HCT116 (cell line): ENCODE data around the gene RGS7.

Experiments
- CTCF ChIP-seq, 3 experiments: fragments of 200-600 bp in 1 of 3; sonication (generic) in 1 of 3; IDR thresholded peaks in 2 of 3; conservative IDR thresholded peaks in 1 of 3; 2 replicates each; pipeline ENCODE4 v1.5.1; 2012 to 2017; ENCODE audit warnings: low read depth in 2 of 3, low read length in 2 of 3, antibody characterized with exemption in 1 of 3, borderline replicate concordance in 1 of 3, control low read depth in 1 of 3, mild to moderate bottlenecking in 1 of 3, mixed read lengths in 1 of 3, mixed run types in 1 of 3, moderate library complexity in 1 of 3; ENCODE audit not compliant: insufficient read depth in 1 of 3
- ELF1 ChIP-seq: IDR thresholded peaks from 2 replicates; pipeline ENCODE4 v1.6.1; 2012; ENCODE audit warnings: low read depth, borderline replicate concordance
- EZH2 ChIP-seq: fragments of 200-600 bp; sonication (generic); IDR thresholded peaks from 2 replicates; pipeline ENCODE4 v1.6.1; 2017; ENCODE audit warnings: antibody characterized with exemption, mixed run types
- FOSL1 ChIP-seq: IDR thresholded peaks from 2 replicates; pipeline ENCODE4 v1.6.1; 2012; ENCODE audit warnings: low read depth
- JUND ChIP-seq: IDR thresholded peaks from 2 replicates; pipeline ENCODE4 v1.6.1; 2012
- MAX ChIP-seq: IDR thresholded peaks from 2 replicates; pipeline ENCODE4 v1.6.1; 2012
- POLR2A ChIP-seq: IDR thresholded peaks from 2 replicates; pipeline ENCODE4 v1.7.0; 2011; ENCODE audit warnings: borderline replicate concordance; ENCODE audit not compliant: insufficient read depth, insufficient read length; ENCODE audit errors: extremely low read depth
- POLR2AphosphoS5 ChIP-seq: IDR thresholded peaks from 2 replicates; pipeline ENCODE4 v1.6.1; 2011; ENCODE audit warnings: mild to moderate bottlenecking, low read depth, low read length, moderate library complexity
- RAD21 ChIP-seq: IDR thresholded peaks from 2 replicates; pipeline ENCODE4 v1.6.1; 2012; ENCODE audit warnings: low read depth, mild to moderate bottlenecking
- REST ChIP-seq: IDR thresholded peaks from 2 replicates; pipeline ENCODE4 v1.6.1; 2012; ENCODE audit warnings: low read depth
- SIN3A ChIP-seq: IDR thresholded peaks from 2 replicates; pipeline ENCODE4 v1.6.1; 2012; ENCODE audit warnings: low read depth
- SP1 ChIP-seq: IDR thresholded peaks from 2 replicates; pipeline ENCODE4 v1.6.1; 2012; ENCODE audit warnings: low read depth

GRCh38 chr1:241129207-241129960 is 227.6 kb downstream of the RGS7 start:
- no peak for TF ChIP-seq POLR2A
- TF ChIP-seq CTCF (IDR thresholded peaks at IDR 0.05 in 2 of 3, conservative IDR thresholded peaks at IDR 0.05 in 1 of 3; ENCODE audit: borderline replicate concordance in 1 of 3, insufficient read depth in 1 of 3, low read depth in 2 of 3, low read length in 2 of 3), result no peak
- no peak for TF ChIP-seq RAD21
- TF ChIP-seq SIN3A, result no peak
- TF ChIP-seq FOSL1, result no peak
- no peak for TF ChIP-seq JUND
- no peak for TF ChIP-seq MAX
- no peak for TF ChIP-seq REST
- TF ChIP-seq SP1, result no peak
- no peak for TF ChIP-seq ELF1
- TF ChIP-seq EZH2, result no peak
- no peak for TF ChIP-seq POLR2AphosphoS5
